ENCODE results near the gene ITPR1. TPM values are rescaled to one million over a fixed set of nuclear protein-coding genes. Genes with fewer than 3 reads are reported as not detected.

ITPR1 gene
- total RNA-seq, 1 donor from 2014 or later = 45.9 TPM

GRCh38 chr3:4773583-4773982, 280.4 kb downstream of the ITPR1 start:
- Mint-ChIP-seq H3K27ac (no peak overlapping the region), H3K9me3 (no peaks in the 10 kb centered on the region), H3K36me3 (peaks cover 2% of the 10 kb centered on the region), H3K4me1 (ENCODE audit: unreplicated experiment) (peaks cover 24% of the 10 kb centered on the region), H3K4me3 (no peak overlapping the region), H3K27me3 (no peaks in the 10 kb centered on the region)
- TF ChIP-seq CTCF (conservative IDR thresholded peaks at IDR 0.05) = no peak
- DNase-seq (ENCODE audit: extremely low spot score, unreplicated experiment) = no peak

GRCh38 chr3:4774531-4774930, 281.4 kb downstream of the ITPR1 start:
- TF ChIP-seq CTCF (conservative IDR thresholded peaks at IDR 0.05) = no peak
- DNase-seq (ENCODE audit: extremely low spot score, unreplicated experiment) = no peak
- no peaks in the 10 kb centered on the region for H3K27me3 Mint-ChIP-seq
- H3K9me3 Mint-ChIP-seq = no peaks in the 10 kb centered on the region
- peaks cover 7% of the 10 kb centered on the region for H3K36me3 Mint-ChIP-seq
- H3K27ac Mint-ChIP-seq = no peak overlapping the region
- peaks cover 26% of the 10 kb centered on the region for H3K4me1 Mint-ChIP-seq (ENCODE audit: unreplicated experiment)
- H3K4me3 Mint-ChIP-seq = no peak overlapping the region

GRCh38 chr3:4776399-4776979, 283.3 kb downstream of the ITPR1 start:
- no peak for TF ChIP-seq CTCF (conservative IDR thresholded peaks at IDR 0.05)
- Mint-ChIP-seq H3K27me3 (no peaks in the 10 kb centered on the region), H3K36me3 (peaks cover 12% of the 10 kb centered on the region), H3K9me3 (no peaks in the 10 kb centered on the region), H3K4me3 (peak overlapping the region; percentile 20), H3K4me1 (ENCODE audit: unreplicated experiment) (peaks cover 30% of the 10 kb centered on the region), H3K27ac (peak overlapping the region; percentile 95)
- no peak for DNase-seq (ENCODE audit: extremely low spot score, unreplicated experiment)

- no peak for DNase-seq (ENCODE audit: extremely low spot score, unreplicated experiment)
- Mint-ChIP-seq H3K4me3 (peak overlapping the region; percentile 75), H3K27me3 (no peaks in the 10 kb centered on the region), H3K4me1 (ENCODE audit: unreplicated experiment) (peaks cover 28% of the 10 kb centered on the region), H3K9me3 (no peaks in the 10 kb centered on the region), H3K27ac (peak overlapping the region; percentile 95), H3K36me3 (peaks cover 12% of the 10 kb centered on the region)
- TF ChIP-seq CTCF (conservative IDR thresholded peaks at IDR 0.05) = no peak
Measured at GRCh38 chr3:4776980-4777581, 283.9 kb downstream of the ITPR1 start.

- no peaks in the 10 kb centered on the region for H3K27me3 Mint-ChIP-seq
Measured at GRCh38 chr3:4778119-4778518, 285.0 kb downstream of the ITPR1 start.

More at GRCh38 chr3:4778119-4778518, 285.0 kb downstream of the ITPR1 start:
- Mint-ChIP-seq H3K9me3 (no peaks in the 10 kb centered on the region), H3K4me1 (ENCODE audit: unreplicated experiment) (peaks cover 26% of the 10 kb centered on the region), H3K4me3 (no peak overlapping the region), H3K27ac (peak overlapping the region; percentile 95), H3K36me3 (peaks cover 12% of the 10 kb centered on the region)
- no peak for TF ChIP-seq CTCF (conservative IDR thresholded peaks at IDR 0.05)
- no peak for DNase-seq (ENCODE audit: extremely low spot score, unreplicated experiment)

Data from type B pancreatic cell (in vitro differentiated cells).